DMS 273 treated with DMSO at 0.1 percent for 48 hours (cell line): Measurements from ENCODE around the gene MAGI2.
A peak's percentile ranks its signal among the peaks of the same experiment; 100 is the strongest.

ENCODE experiments used
- DNase-seq: peaks from one replicate; lab custom pipeline; 2025; lab: John Stamatoyannopoulos, UW

Gene MAGI2

DNA sequence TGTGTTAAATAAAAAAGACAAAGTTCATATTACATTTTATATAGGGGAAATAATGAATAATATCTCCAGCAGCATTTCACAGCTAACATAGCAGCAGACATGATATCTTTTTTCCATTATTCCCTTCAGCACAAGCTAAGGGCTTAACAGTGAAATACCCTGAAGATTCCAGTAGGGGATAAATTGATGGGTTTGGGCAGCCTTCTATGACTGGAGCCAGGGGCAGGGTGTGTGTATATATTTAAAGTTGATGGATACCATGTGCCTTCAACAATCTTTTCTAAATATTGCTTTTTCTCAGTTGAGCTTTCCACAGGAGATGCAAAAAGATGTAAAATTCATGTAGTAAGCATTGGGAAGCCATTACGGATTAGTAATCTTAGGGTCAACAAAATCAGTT lies 151.2 kb downstream of the MAGI2 start:
- DNase-seq: no peak

- DNase-seq: no peak
These were observed 152.0 kb downstream of the MAGI2 start for GRCh38 chr7:79301419-79301818.

GRCh38 chr7:79300573-79300972 lies 152.9 kb downstream of the MAGI2 start:
- DNase-seq: no peak

DNA sequence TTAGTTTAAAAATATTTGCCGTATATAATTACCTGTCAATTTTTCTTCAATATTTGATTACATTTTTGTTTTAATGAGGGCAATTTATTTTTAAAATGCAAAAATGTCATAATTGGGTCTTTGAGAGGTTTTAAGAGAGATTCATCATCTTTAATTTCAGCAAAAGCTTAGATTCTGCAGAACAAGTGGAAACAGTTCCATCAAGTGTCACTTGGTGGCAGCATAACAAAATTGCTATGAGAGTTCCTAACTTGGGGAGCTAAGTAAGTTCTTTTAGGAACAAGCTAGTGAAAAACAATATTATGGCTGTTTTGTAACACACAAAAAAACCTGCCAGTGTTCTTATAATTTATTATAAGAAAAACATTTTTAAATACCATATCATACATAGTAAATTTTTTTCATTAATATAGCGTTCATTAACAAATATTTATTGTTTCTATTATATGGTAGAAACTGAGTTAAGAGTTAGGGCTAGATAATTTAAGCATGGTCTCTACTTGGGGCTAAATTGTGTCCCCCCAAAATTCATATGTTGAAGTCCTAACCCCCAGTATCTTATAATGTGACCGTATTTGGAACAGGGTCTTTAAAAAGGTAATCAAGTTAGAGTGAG lies 155.2 kb downstream of the MAGI2 start:
- no peak for DNase-seq

DNA sequence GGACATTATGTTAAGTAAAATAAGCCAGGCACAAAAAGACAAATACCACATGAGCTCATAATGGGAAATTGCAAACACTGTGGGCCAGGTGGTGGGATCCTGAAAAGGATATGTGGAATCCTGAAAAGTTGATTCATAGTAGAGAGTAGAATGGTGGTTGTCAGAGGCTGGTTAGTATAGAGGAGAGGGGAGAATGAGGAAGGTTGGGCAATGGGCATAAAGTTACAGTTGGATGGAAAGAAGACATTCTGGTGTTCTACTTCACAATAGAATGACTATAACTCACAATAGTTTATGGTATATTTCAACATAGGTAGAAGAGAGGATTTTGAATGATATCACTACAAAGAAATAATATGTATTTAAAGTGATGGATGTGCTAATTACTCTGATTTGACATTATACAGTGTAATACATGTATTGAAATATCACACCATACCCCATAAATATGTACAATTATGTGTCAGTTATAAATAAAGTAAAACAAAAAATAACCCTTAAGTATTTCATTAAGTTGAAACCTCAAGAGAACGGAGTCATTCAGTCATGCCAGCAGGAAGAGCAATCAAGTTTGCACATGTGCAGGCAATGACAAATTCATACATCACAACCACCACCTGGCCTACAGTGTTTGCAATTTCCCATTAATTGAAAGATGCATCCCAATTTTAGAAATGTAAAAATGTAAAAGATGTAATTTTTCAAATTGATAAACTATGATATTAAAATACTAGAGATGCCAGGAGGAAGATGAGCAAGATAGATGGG lies 156.7 kb downstream of the MAGI2 start:
- no peak for DNase-seq

GRCh38 chr7:79293655-79294142 lies 159.8 kb downstream of the MAGI2 start:
- DNase-seq: no peak

- no peak for DNase-seq
These were observed 160.6 kb downstream of the MAGI2 start for GRCh38 chr7:79292834-79293233.

DNA sequence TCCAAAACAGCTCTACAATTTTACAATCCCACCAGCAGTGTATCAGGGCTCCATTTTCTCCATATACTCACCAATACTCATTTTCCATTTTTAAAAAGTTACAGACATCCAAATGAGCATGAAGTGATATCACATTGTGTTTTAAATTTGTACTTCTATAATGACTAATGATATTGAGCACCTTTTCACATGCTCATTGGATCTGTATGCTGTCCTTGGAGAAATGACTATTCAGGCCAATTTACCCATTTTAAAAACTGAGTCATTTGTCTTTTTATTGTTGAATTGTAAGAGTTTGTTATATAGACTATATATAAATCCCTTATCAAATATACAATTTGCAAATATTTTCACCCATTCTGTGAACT lies 162.0 kb downstream of the MAGI2 start:
- no peak for DNase-seq

DNA sequence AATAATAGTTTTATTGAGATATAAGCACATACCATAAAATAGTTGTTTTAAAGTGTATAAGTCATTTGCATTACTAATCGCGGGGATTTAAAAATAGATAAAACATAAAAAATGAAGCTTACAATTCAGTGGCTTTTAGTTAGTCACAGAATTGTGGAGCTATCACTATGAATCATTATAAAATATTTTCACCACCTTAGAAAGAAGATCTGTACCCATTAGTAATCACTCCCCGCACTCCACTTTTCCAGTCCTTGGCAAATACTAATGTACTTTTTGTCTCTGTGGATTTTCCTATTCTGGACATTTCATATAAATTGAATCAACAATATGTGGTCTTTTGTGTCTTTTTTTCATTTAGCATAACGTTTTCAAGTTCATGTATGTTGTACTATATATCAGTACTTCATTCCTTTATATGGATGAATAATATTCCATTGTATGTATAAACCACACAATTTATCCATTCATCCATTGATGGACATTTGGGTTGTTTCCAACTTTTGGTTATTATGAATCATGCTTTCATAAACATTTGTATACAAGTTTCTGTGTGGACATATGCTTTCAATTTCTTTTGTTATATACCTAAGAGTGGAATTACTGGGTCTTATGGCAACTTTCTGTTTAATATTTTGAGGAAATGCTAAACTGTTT lies 162.5 kb downstream of the MAGI2 start:
- DNase-seq: no peak

DNA sequence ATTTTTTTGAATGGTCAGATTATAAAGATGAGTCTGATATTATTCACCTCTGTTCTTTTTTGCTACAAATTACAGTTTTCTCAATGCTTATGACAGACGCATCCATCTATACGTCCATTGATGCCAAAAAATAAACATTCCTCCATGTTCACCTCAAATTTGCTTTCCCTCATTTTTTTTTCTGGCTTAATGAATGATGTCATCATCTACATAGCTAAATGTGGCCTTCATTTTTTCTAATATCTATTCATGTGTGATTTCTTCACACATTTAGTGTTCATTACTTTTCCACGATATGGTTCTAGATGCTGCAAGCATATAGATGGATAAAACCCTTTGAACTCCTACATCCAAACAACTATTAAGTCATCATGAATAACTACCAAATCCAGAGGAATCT lies 163.1 kb downstream of the MAGI2 start:
- DNase-seq: no peak

DNA sequence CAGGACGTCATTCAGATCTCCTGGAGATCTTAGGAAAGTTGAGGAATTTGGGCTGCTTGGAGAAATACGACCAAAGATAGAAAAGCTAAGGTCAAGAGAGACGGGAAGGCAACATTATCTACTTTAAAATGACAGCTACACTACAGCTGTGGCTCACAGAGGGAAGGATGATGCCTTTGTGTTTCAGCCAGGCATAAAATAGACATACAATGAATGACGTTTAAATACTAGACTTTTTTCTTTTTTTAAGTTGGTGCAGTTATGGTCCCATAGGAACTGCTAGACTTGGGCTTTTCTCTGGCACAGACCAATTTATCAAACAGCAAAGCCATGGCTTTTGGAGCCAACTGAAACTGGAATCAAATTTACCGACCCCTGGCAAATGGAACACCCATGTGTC lies 164.8 kb downstream of the MAGI2 start:
- no peak for DNase-seq

- DNase-seq: no peak
These were observed 165.5 kb downstream of the MAGI2 start for GRCh38 chr7:79287981-79288380.

GRCh38 chr7:79286181-79286580 lies 167.3 kb downstream of the MAGI2 start:
- no peak for DNase-seq

- no peak for DNase-seq
These were observed 167.7 kb downstream of the MAGI2 start for GRCh38 chr7:79285756-79286155.

- no peak for DNase-seq
These were observed 169.3 kb downstream of the MAGI2 start for GRCh38 chr7:79284211-79284610.

- peak; percentile 40 for DNase-seq
These were observed 170.4 kb downstream of the MAGI2 start for GRCh38 chr7:79282882-79283602.

DNA sequence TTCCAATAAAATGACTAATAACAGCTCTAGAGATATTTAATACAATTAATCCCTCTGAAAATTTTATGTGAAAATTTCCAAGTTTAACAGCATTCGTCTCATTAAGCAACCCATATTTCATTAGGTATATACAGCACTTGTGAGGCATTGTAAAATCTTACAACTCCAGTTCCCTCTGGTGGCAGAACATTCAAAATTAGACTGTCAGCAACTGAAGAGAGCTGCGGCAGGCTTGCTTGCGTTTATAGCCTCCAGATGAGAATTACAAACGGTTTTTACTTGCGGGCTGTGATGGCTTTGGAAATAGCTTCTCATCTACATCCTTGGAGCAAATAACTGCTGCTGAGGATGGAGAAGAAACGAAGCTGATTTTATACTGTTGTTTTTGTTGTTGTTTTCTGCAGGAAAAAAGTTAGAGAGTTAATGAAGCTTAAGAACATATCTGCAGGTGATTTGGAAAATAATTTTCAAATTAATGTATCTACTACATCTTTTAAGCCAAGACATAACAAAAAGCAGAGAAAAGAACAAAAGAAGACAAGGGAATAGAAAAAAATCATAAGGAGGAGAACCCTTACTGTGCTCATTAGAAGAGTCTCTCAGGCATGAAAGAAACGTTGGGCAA lies 171.3 kb downstream of the MAGI2 start:
- DNase-seq: peak; percentile 28

GRCh38 chr7:79281426-79281825 lies 172.0 kb downstream of the MAGI2 start:
- no peak for DNase-seq

- DNase-seq: no peak
These were observed 180.5 kb downstream of the MAGI2 start for GRCh38 chr7:79272938-79273337.

DNA sequence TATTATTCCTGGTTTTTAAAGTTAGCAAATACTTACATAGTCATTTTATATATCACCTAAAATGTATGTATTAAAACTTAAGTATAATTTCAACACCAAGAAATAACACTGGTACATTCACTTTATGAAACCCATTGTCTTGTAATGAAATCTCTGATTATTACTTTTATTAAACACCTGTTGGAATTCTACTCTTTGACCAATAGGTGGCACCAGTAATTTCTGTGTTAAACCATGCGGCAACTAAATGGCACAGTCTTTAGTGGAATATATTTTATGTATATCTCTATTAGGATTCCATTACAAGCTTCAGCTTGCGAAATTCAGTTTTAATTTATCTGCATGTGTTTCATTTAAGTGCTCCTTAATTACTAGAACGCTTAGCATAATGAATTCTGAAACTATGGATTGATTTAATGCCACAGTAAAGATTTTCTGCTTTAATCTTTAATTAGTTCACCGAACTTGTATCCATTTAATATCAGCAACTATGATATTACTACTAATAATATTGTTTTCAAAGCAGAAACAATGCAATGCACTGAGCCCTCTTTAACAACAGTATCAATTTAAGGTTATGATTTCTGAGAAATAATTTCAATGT lies 181.3 kb downstream of the MAGI2 start:
- peak; percentile 28 for DNase-seq

GRCh38 chr7:79268730-79269129 lies 184.7 kb downstream of the MAGI2 start:
- no peak for DNase-seq

GRCh38 chr7:79258826-79259225 lies 194.6 kb downstream of the MAGI2 start:
- no peak for DNase-seq
